A549 (cell line): Measurements from ENCODE around the gene ACOT7.
"Not testable (repeated sequence)": the region's sequence is repeated elsewhere in the genome, so short reads cannot be mapped to it uniquely, and the experiment has no call there.

Experiments used
- KDM5A ChIP-seq: fragments of 200-600 bp; sonication (generic); IDR thresholded peaks from 2 replicates; pipeline ENCODE4 v1.6.1; 2016; ENCODE audit warnings: antibody characterized with exemption, mild to moderate bottlenecking
- RCOR1 ChIP-seq: fragments of 150-350 bp; IDR thresholded peaks from 2 replicates; pipeline ENCODE4 v1.6.1; 2014; ENCODE audit warnings: antibody characterized with exemption, low read length, low read depth
- TF ChIP-seq, protein P1 (sequence below): fragments of 150-350 bp; IDR thresholded peaks from 2 replicates; pipeline ENCODE4 v1.6.1; 2014; ENCODE audit warnings: low read depth, mild to moderate bottlenecking, low read length
- TF ChIP-seq, protein P2 (sequence below): fragments of 450-650 bp; IDR thresholded peaks from 2 replicates; pipeline ENCODE4 v1.6.1; 2014; ENCODE audit warnings: antibody characterized with exemption

DNA sequence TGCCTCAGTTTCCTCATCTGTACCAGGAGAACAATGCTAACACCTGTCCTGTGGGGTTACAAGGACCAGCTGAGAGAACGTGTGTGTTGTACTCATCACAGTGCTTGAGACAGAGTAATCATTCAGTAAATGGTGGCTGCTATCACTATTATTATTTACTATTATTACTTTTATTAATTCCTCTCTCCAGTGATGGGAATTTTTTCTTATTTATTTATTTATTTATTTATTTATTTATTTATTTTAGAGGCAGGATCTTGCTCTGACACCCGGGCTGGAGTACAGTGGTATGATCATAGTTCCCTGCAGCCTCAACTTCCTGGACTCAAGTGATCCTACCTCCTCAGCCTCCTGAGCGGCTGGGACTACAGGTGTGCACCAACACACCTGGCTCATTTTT is 42.7 kb upstream of the ACOT7 start:
- TF ChIP-seq, protein P1, sequence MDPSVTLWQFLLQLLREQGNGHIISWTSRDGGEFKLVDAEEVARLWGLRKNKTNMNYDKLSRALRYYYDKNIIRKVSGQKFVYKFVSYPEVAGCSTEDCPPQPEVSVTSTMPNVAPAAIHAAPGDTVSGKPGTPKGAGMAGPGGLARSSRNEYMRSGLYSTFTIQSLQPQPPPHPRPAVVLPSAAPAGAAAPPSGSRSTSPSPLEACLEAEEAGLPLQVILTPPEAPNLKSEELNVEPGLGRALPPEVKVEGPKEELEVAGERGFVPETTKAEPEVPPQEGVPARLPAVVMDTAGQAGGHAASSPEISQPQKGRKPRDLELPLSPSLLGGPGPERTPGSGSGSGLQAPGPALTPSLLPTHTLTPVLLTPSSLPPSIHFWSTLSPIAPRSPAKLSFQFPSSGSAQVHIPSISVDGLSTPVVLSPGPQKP = not testable (repeated sequence)
- TF ChIP-seq RCOR1, KDM5A: not testable (repeated sequence)
- TF ChIP-seq, protein P2, sequence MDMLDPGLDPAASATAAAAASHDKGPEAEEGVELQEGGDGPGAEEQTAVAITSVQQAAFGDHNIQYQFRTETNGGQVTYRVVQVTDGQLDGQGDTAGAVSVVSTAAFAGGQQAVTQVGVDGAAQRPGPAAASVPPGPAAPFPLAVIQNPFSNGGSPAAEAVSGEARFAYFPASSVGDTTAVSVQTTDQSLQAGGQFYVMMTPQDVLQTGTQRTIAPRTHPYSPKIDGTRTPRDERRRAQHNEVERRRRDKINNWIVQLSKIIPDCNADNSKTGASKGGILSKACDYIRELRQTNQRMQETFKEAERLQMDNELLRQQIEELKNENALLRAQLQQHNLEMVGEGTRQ = not testable (repeated sequence)
